Neural cell (in vitro differentiated cells): ENCODE results near the gene UGT3A1. TPM values are rescaled to one million over a fixed set of nuclear protein-coding genes. Genes with fewer than 3 reads are reported as not detected.
"Not testable (repeated sequence)": the region's sequence is repeated elsewhere in the genome, so short reads cannot be mapped to it uniquely, and the experiment has no call there.

ENCODE experiments used
- H2AFZ ChIP-seq: fragments of 200-600, 300-800 bp; sonication (generic), shearing (Covaris generic); 2 replicates; pipeline ENCODE4 v1.6.0; 2014; ENCODE audit warnings: low read depth, mild to moderate bottlenecking, antibody characterized with exemption, low read length, moderate library complexity
- H3F3A ChIP-seq: fragments of 200-600 bp; shearing (Covaris generic); 2 replicates; pipeline ENCODE4 v1.6.1; 2016; ENCODE audit warnings: mild to moderate bottlenecking, moderate library complexity, mixed read lengths, antibody characterized with exemption, low read length; ENCODE audit not compliant: insufficient read depth, poor library complexity, severe bottlenecking
- H3K27ac ChIP-seq: fragments of 200-600, 300-800 bp; sonication (generic), shearing (Covaris generic); 2 replicates; pipeline ENCODE4 v1.5.1; 2014; ENCODE audit warnings: mild to moderate bottlenecking, low read length, moderate library complexity
- H3K27me3 ChIP-seq: fragments of 300-800, 200-600 bp; sonication (generic), shearing (Covaris generic); 2 replicates; pipeline ENCODE4 v1.6.0; 2014; ENCODE audit warnings: mild to moderate bottlenecking, low read depth, low read length, moderate library complexity; ENCODE audit not compliant: insufficient read depth
- H3K36me3 ChIP-seq: fragments of 300-800, 200-600 bp; sonication (generic), shearing (Covaris generic); 2 replicates; pipeline ENCODE4 v1.5.1; 2014; ENCODE audit warnings: mild to moderate bottlenecking, antibody characterized with exemption, low read length, moderate library complexity; ENCODE audit not compliant: insufficient read depth
- H3K4me2 ChIP-seq: fragments of 300-800, 200-600 bp; sonication (generic), shearing (Covaris generic); 2 replicates; pipeline ENCODE4 v1.6.0; 2014; ENCODE audit warnings: mild to moderate bottlenecking, low read length
- H3K4me3 ChIP-seq: fragments of 300-800, 200-600 bp; sonication (generic), shearing (Covaris generic); 2 replicates; pipeline ENCODE4 v1.5.1; 2014; ENCODE audit warnings: mild to moderate bottlenecking, low read length, moderate library complexity
- H3K79me2 ChIP-seq: fragments of 200-600 bp; shearing (Covaris generic); replicated peaks from 2 replicates; pipeline ENCODE4 v1.6.0; 2014; ENCODE audit warnings: mild to moderate bottlenecking, low read length, moderate library complexity; ENCODE audit not compliant: insufficient read depth
- H3K9ac ChIP-seq: fragments of 300-800, 200-600 bp; sonication (generic), shearing (Covaris generic); 2 replicates; pipeline ENCODE4 v1.6.1; 2016; ENCODE audit warnings: mild to moderate bottlenecking, low read length, mixed read lengths
- H3K9me2 ChIP-seq: fragments of 200-600 bp; shearing (Covaris generic); 2 replicates; pipeline ENCODE4 v1.6.1; 2016; ENCODE audit warnings: mild to moderate bottlenecking, low read length, mixed read lengths; ENCODE audit not compliant: insufficient read depth
- H3K9me3 ChIP-seq: fragments of 200-600, 300-800 bp; sonication (generic), shearing (Covaris generic); 2 replicates; pipeline ENCODE4 v1.6.1; 2016; ENCODE audit warnings: mild to moderate bottlenecking, mixed run types, low read length, moderate library complexity, mixed read lengths
- H4K20me1 ChIP-seq: fragments of 200-600 bp; shearing (Covaris generic); 2 replicates; pipeline ENCODE4 v1.6.1; 2016; ENCODE audit warnings: mild to moderate bottlenecking, mixed run types; ENCODE audit not compliant: insufficient read depth
- CTCF ChIP-seq: fragments of 450-650 bp; IDR thresholded peaks from 2 replicates; pipeline ENCODE4 v1.5.1; 2014; ENCODE audit warnings: antibody characterized with exemption, mild to moderate bottlenecking, moderate library complexity; ENCODE audit not compliant: poor library complexity, severe bottlenecking
- EP300 ChIP-seq: fragments of 450-650 bp; conservative IDR thresholded peaks from 2 replicates; pipeline ENCODE4 v1.6.1; 2014; ENCODE audit warnings: antibody characterized with exemption, mild to moderate bottlenecking, moderate library complexity; ENCODE audit not compliant: poor library complexity, severe bottlenecking
- EZH2 ChIP-seq: fragments of 200-600, 300-800 bp; shearing (Covaris generic), sonication (generic); IDR thresholded peaks from 2 replicates; pipeline ENCODE4 v1.6.1; 2014; ENCODE audit warnings: antibody characterized with exemption, low read length, borderline replicate concordance, mild to moderate bottlenecking; ENCODE audit not compliant: insufficient read depth, poor library complexity, severe bottlenecking
- MXI1 ChIP-seq: fragments of 450-650 bp; conservative IDR thresholded peaks from 2 replicates; pipeline ENCODE4 v1.6.1; 2014; ENCODE audit warnings: antibody characterized with exemption, mild to moderate bottlenecking; ENCODE audit not compliant: poor library complexity, severe bottlenecking
- POLR2AphosphoS5 ChIP-seq: IDR thresholded peaks from 2 replicates; pipeline ENCODE4 v1.6.1; 2012
- RAD21 ChIP-seq: fragments of 450-650 bp; conservative IDR thresholded peaks from 2 replicates; pipeline ENCODE4 v1.6.1; 2014; ENCODE audit warnings: antibody characterized with exemption, mild to moderate bottlenecking, moderate library complexity
- SMC3 ChIP-seq: fragments of 450-650 bp; conservative IDR thresholded peaks from 2 replicates; pipeline ENCODE4 v1.6.1; 2014; ENCODE audit warnings: antibody characterized with exemption, mild to moderate bottlenecking, moderate library complexity; ENCODE audit not compliant: poor library complexity
- TAF1 ChIP-seq: IDR thresholded peaks from 2 replicates; pipeline ENCODE4 v1.6.1; 2012; ENCODE audit warnings: low read depth
- polyA plus RNA-seq: library from polyadenylated mRNA; depleted of rRNA; stranded (reverse); fragments of >200 nt; gene quantifications from 2 replicates; pipeline ENCODE4 v1.2.3, GENCODE V29; 2014
- TF ChIP-seq, protein P1 (sequence below): IDR thresholded peaks from 2 replicates; pipeline ENCODE4 v1.6.1; 2012; ENCODE audit warnings: borderline replicate concordance

UGT3A1 gene
- polyA plus RNA-seq, 1 donor from 2014 or later: not detected

- TF ChIP-seq TAF1: no peak
These were observed 44.5 kb upstream of the UGT3A1 start (continued) for GRCh38 chr5:36035696-36036095.

DNA sequence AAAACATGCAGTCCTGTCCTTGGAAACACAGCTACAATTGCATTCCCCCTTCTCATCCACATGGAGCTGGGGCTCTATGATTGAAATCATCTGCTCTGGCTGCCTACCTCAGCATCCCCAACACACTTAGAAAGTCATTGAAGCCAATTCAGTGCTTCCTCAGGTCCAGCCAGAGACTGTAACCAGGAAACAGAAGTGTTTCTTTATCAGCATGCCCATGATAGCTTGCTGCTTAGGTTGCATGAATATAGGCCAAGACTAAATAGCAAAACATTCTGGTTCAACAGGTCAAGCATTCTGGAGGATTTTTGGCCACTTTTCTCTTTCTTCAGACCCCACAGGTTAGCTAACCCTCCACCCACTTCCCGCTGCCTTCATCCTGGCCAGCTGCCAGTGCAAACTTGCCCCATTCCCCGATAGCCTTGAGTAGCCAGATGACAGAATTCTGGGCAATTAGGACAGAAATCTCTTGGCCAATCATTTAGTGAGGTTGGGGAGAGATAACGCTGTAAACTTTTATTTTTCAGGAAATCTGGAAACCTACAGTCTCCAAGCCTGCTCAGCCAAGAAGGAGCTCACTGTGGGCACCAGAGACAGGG lies 43.4 kb upstream of the UGT3A1 start:
- H4K20me1 ChIP-seq: not testable (repeated sequence)

GRCh38 chr5:36033486-36033885 lies 42.3 kb upstream of the UGT3A1 start:
- H3K9me2 ChIP-seq: no peaks in the 10 kb centered on the region
- no peaks in the 10 kb centered on the region for H4K20me1 ChIP-seq
- no peak overlapping the region for H3K4me2 ChIP-seq
- TF ChIP-seq EP300 (no peak), MXI1 (no peak), CTCF (no peak), POLR2AphosphoS5 (no peak), EZH2 (no peak), SMC3 (no peak), TAF1 (no peak), RAD21 (no peak)
- TF ChIP-seq, protein P1, sequence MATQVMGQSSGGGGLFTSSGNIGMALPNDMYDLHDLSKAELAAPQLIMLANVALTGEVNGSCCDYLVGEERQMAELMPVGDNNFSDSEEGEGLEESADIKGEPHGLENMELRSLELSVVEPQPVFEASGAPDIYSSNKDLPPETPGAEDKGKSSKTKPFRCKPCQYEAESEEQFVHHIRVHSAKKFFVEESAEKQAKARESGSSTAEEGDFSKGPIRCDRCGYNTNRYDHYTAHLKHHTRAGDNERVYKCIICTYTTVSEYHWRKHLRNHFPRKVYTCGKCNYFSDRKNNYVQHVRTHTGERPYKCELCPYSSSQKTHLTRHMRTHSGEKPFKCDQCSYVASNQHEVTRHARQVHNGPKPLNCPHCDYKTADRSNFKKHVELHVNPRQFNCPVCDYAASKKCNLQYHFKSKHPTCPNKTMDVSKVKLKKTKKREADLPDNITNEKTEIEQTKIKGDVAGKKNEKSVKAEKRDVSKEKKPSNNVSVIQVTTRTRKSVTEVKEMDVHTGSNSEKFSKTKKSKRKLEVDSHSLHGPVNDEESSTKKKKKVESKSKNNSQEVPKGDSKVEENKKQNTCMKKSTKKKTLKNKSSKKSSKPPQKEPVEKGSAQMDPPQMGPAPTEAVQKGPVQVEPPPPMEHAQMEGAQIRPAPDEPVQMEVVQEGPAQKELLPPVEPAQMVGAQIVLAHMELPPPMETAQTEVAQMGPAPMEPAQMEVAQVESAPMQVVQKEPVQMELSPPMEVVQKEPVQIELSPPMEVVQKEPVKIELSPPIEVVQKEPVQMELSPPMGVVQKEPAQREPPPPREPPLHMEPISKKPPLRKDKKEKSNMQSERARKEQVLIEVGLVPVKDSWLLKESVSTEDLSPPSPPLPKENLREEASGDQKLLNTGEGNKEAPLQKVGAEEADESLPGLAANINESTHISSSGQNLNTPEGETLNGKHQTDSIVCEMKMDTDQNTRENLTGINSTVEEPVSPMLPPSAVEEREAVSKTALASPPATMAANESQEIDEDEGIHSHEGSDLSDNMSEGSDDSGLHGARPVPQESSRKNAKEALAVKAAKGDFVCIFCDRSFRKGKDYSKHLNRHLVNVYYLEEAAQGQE: no peak
- H3K9me3 ChIP-seq: no peaks in the 10 kb centered on the region
- no peaks in the 10 kb centered on the region for H3K79me2 ChIP-seq
- H3K9ac ChIP-seq: no peak overlapping the region
- H3F3A ChIP-seq: no peaks in the 10 kb centered on the region
- H2AFZ ChIP-seq: no peak overlapping the region
- H3K4me3 ChIP-seq: no peak overlapping the region
- H3K36me3 ChIP-seq: no peaks in the 10 kb centered on the region
- no peaks in the 10 kb centered on the region for H3K27me3 ChIP-seq
- H3K27ac ChIP-seq: no peak overlapping the region

More for the DNA sequence above, 43.4 kb upstream of the UGT3A1 start:
- not testable (repeated sequence) for H3K27me3 ChIP-seq, H3K4me3 ChIP-seq, H3K9me2 ChIP-seq, H3K79me2 ChIP-seq, H2AFZ ChIP-seq, H3K36me3 ChIP-seq, H3F3A ChIP-seq, H3K4me2 ChIP-seq, H3K27ac ChIP-seq, H3K9me3 ChIP-seq, H3K9ac ChIP-seq
